Esophagus squamous epithelium (tissue), 5 donors: ENCODE results near the gene DCTN3. TPM values are rescaled to one million over a fixed set of nuclear protein-coding genes. Genes with fewer than 3 reads are reported as not detected.

Experiments
- DNase-seq: peaks from one replicate; lab custom pipeline; 2025; lab: John Stamatoyannopoulos, UW
- H3K27ac ChIP-seq, 4 donors: fragments of 200-600 bp; sonication (generic); one replicate each; pipeline ENCODE4 v1.5.1; 2016 to 2019; ENCODE audit warnings: mild to moderate bottlenecking in 1 of 4
- H3K27me3 ChIP-seq, 4 donors: fragments of 200-600 bp; sonication (generic); 1 replicate in 3 of 4; 2 replicates in 1 of 4; pipeline versions ENCODE4 v1.5.1 to v1.6.0; 2017 to 2021; ENCODE audit warnings: antibody characterized with exemption in 1 of 4
- H3K36me3 ChIP-seq, 3 donors: fragments of 200-600 bp; sonication (generic); one replicate each; pipeline ENCODE4 v1.5.1; 2016 to 2019
- H3K4me1 ChIP-seq, 3 donors: fragments of 200-600 bp; sonication (generic); one replicate each; pipeline ENCODE4 v1.5.1; 2017 to 2019
- H3K4me3 ChIP-seq, 4 donors: fragments of 200-600 bp; sonication (generic); 1 replicate in 3 of 4; 2 replicates in 1 of 4; pipeline ENCODE4 v1.5.1; 2016 to 2019; ENCODE audit warnings: mild to moderate bottlenecking in 2 of 4, moderate library complexity in 1 of 4
- H3K9me3 ChIP-seq, 3 donors: fragments of 200-600 bp; sonication (generic); one replicate each; pipeline ENCODE4 v1.5.1; 2016 to 2019
- CTCF ChIP-seq, 6 experiments: fragments of 450-650 bp in 4 of 6; fragments of 200-600 bp in 2 of 6; sonication (generic) in 2 of 6; IDR thresholded peaks; one replicate each; pipeline ENCODE4 v1.5.1; 2016 to 2019; ENCODE audit warnings: antibody characterized with exemption in 6 of 6, mild to moderate bottlenecking in 4 of 6, moderate library complexity in 4 of 6
- POLR2A ChIP-seq, 4 donors: fragments of 450-650 bp; IDR thresholded peaks; one replicate each; pipeline ENCODE4 v1.6.1; 2017; ENCODE audit warnings: antibody characterized with exemption in 4 of 4, mild to moderate bottlenecking in 4 of 4, moderate library complexity in 3 of 4
- WGBS, 2 donors: methylation state at CpG; one replicate each; pipeline ENCODE4 v1.1.5; 2018; 5-methylcytosine and 5-hydroxymethylcytosine counted together
- intact Hi-C: fragments of 100-400 bp; cut with DNase I; formaldehyde crosslinking; loops from one replicate; pipeline ENCODE4 v1.15.0; 2022
- total RNA-seq, 4 donors: library from RNA; depleted of rRNA; stranded (reverse); fragments of >200 nt; gene quantifications; one replicate each; pipeline ENCODE4 v1.1.0, GENCODE V29; 2016
- donor health status: DM: yes; HTN: yes; CAD: no.

DCTN3 gene
- total RNA-seq, 4 donors from 2014 or later, result 67.1 to 136 (median 103) TPM

GRCh38 chr9:34629491-34629808 is 9.2 kb upstream of the DCTN3 start:
- TF ChIP-seq CTCF (IDR thresholded peaks at IDR 0.05), result no peak
- no peak for TF ChIP-seq POLR2A (IDR thresholded peaks at IDR 0.05)
- H3K4me1 ChIP-seq, result peaks cover 0 to 34% (median 17%) of the 10 kb centered on the region in 3 donors
- DNase-seq, result no peak
- H3K27me3 ChIP-seq, result peaks cover under 1 to 67% (median 25%) of the 10 kb centered on the region in 4 donors
- intact Hi-C loops, result no loop called here
- no peaks in the 10 kb centered on the region for H3K36me3 ChIP-seq
- H3K9me3 ChIP-seq, result no peaks in the 10 kb centered on the region
- WGBS, 2 donors, result 15 to 26% methylated on average over 5 of the region's 5 CpGs
- no peak overlapping the region for H3K27ac ChIP-seq
- H3K4me3 ChIP-seq, result no peak overlapping the region

- intact Hi-C loops, result no loop called here
- TF ChIP-seq CTCF (IDR thresholded peaks at IDR 0.05) (peak in 1 of 6 experiments; percentile 4), POLR2A (IDR thresholded peaks at IDR 0.05) (no peak)
- H3K4me1 ChIP-seq, result peaks cover 0 to 36% (median 17%) of the 10 kb centered on the region in 3 donors
- H3K36me3 ChIP-seq, result no peaks in the 10 kb centered on the region
- peaks cover 3 to 73% (median 31%) of the 10 kb centered on the region in 4 donors for H3K27me3 ChIP-seq
- no peak within 1 kb of the TSS for H3K27ac ChIP-seq
- WGBS, 2 donors, result 0 to 1% methylated on average over 22 to 34 of the region's 69 CpGs
- DNase-seq, result no peak
- no peaks in the 10 kb centered on the region for H3K9me3 ChIP-seq
- peak within 1 kb of the TSS; percentile 22 to 71 (median 46) for H3K4me3 ChIP-seq
Observed at GRCh38 chr9:34628656-34629490, 8.6 kb upstream of the DCTN3 start, which contains the start of gene ARID3C. Gene ARID3C (minus strand): TSS chr9:34629066. CDS start chr9:34628014, 1,052 bp downstream.

- H3K9me3 ChIP-seq, result no peaks in the 10 kb centered on the region
- H3K4me3 ChIP-seq, result peak overlapping the region; percentile 22 to 71 (median 46)
- intact Hi-C loops, result no loop called here
- H3K27me3 ChIP-seq, result peaks cover 3 to 82% (median 38%) of the 10 kb centered on the region in 4 donors
- DNase-seq, result no peak
- peaks cover 7 to 41% (median 23%) of the 10 kb centered on the region in 3 donors for H3K4me1 ChIP-seq
- TF ChIP-seq CTCF (IDR thresholded peaks at IDR 0.05), result no peak
- no peak for TF ChIP-seq POLR2A (IDR thresholded peaks at IDR 0.05)
- H3K27ac ChIP-seq, result no peak overlapping the region
- H3K36me3 ChIP-seq, result no peaks in the 10 kb centered on the region
- WGBS, 2 donors, result 36 to 55% methylated on average over 12 to 16 of the region's 20 CpGs
Observed at GRCh38 chr9:34627716-34628655, 7.7 kb upstream of the DCTN3 start.

- Histone ChIP-seq H3K27ac (no peak overlapping the region), H3K36me3 (no peaks in the 10 kb centered on the region), H3K4me1 (peaks cover 11 to 49% (median 23%) of the 10 kb centered on the region in 3 donors), H3K9me3 (no peaks in the 10 kb centered on the region), H3K4me3 (no peak overlapping the region), H3K27me3 (peaks cover 3 to 86% (median 37%) of the 10 kb centered on the region in 4 donors)
- intact Hi-C loops, result no loop called here
- TF ChIP-seq POLR2A (IDR thresholded peaks at IDR 0.05), result no peak
- TF ChIP-seq CTCF (IDR thresholded peaks at IDR 0.05), result no peak
- DNase-seq, result no peak
- WGBS, 2 donors, result 63 to 65% methylated on average over 3 of the region's 3 CpGs
Observed at GRCh38 chr9:34625186-34625486, 4.8 kb upstream of the DCTN3 start.
